LNCAP (cell line): ENCODE measurements around the gene FOXP4.

Experiments used
- TF ChIP-seq, protein P1 (sequence below): fragments of 450-650 bp; IDR thresholded peaks from 2 replicates; pipeline ENCODE4 v1.5.1; 2017; ENCODE audit warnings: mild to moderate bottlenecking

FOXP4 gene

DNA sequence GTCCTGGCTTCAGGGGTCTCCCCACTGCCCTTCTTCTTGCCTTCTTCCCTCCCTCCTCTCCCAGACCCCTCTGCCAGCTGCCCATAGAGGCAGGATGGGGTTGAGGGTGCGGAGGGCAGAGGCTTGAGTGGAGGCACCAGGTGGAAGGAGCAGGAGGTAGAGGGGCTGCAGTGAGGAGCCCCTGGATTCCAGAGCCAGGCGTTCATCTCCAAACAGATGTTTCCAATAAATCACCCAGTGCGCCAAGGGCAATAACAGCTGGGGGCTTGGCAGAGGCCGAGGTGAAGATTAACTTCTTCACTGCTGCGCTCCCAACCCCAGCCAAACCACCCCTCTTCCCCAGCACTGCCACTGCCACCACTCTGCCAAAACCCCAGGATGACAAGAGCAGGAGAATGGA, 102.7 kb downstream of the FOXP4 start:
- TF ChIP-seq, protein P1, sequence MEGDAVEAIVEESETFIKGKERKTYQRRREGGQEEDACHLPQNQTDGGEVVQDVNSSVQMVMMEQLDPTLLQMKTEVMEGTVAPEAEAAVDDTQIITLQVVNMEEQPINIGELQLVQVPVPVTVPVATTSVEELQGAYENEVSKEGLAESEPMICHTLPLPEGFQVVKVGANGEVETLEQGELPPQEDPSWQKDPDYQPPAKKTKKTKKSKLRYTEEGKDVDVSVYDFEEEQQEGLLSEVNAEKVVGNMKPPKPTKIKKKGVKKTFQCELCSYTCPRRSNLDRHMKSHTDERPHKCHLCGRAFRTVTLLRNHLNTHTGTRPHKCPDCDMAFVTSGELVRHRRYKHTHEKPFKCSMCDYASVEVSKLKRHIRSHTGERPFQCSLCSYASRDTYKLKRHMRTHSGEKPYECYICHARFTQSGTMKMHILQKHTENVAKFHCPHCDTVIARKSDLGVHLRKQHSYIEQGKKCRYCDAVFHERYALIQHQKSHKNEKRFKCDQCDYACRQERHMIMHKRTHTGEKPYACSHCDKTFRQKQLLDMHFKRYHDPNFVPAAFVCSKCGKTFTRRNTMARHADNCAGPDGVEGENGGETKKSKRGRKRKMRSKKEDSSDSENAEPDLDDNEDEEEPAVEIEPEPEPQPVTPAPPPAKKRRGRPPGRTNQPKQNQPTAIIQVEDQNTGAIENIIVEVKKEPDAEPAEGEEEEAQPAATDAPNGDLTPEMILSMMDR, result no peak

DNA sequence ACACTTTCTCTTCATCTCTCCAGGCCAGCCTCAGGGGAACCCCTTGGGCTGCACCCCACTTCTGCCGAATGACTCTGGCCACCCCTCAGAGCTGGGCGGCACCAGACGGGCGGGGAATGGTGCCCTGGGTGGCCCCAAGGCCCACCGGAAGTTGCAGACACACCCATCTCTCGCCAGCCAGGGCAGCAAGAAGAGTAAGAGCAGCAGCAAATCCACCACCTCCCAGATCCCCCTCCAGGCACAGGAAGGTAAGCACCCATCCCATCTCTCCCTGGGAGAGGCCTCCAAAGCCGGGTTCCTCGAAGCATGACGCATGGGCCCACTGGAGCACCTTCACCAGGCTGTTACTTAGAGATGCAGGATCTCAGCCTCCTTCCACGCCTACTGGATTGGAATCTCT, 103.4 kb downstream of the FOXP4 start:
- TF ChIP-seq, protein P1, result no peak

DNA sequence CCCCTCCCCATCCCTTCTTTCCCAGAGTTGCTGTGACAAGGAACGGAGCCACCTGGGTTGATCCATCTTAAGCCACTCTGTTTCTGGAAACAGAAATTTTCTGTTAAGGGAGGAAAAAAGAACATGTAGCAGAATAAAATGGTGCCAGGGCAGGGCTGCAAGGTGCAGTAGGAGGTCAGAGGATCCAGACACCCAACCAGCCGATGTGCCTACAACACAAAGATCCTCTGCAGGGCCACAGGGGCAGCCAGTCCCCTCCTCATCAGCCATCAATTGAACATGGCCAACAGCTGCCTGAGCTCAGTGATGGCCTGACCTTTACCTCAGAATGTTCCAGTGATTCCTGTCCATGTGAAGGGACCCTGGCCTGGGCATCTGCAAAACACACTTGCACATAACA, 103.9 kb downstream of the FOXP4 start:
- TF ChIP-seq, protein P1, result no peak

DNA sequence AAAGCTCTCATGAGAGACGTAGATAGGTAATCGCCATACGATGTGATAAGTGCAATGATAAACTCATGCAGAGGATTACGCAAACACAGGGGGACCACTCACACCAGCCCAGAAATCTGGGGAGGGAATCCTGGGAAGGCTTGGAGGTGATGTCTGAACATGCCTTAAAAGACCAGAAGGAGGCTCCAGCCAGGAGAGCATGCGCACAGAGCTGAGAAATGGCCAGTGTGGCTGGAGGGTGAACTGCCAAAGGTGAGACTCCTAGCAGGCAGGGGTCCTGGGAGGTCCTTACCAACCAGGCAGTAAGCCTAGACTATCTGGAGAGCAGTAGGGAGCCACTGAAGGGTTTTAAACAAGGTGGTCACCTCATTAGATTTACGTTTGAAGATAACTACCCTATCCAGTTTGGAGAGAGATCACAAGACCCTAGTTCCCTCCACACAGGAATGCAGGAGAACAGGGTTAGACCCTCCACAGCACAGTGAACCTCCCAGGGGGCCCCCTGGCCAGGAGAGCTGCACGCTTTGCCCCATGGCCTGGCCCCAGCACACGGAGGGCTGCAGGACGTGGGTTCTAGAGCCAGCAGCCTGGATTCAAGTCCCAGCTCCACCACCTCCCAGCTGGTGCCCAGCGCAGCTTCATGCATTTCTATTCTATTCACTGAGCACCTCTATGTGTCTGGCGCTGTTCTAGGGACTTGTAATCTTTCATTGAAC, 105.2 kb downstream of the FOXP4 start:
- TF ChIP-seq, protein P1, result no peak
